Measurements from ENCODE around the gene MICU1.
A peak's percentile ranks its signal among the peaks of the same experiment; 100 is the strongest.

Gene MICU1

GRCh38 chr10:72587568-72587967 is 38.3 kb downstream of the MICU1 start:
- DNase-seq: no peak
- H3K27me3 Mint-ChIP-seq (ENCODE audit: low read depth, poor library complexity): peaks cover 4% of the 10 kb centered on the region
- no peak for TF ChIP-seq CTCF (IDR thresholded peaks at IDR 0.05)
- no peak overlapping the region for H3K4me3 Mint-ChIP-seq
- H3K4me1 Mint-ChIP-seq: peaks cover 8% of the 10 kb centered on the region
- peaks cover 27% of the 10 kb centered on the region for H3K36me3 Mint-ChIP-seq (ENCODE audit: low read depth)
- H3K9me3 Mint-ChIP-seq: peaks cover 14% of the 10 kb centered on the region
- peak overlapping the region; percentile 40 for H3K27ac Mint-ChIP-seq

DNA sequence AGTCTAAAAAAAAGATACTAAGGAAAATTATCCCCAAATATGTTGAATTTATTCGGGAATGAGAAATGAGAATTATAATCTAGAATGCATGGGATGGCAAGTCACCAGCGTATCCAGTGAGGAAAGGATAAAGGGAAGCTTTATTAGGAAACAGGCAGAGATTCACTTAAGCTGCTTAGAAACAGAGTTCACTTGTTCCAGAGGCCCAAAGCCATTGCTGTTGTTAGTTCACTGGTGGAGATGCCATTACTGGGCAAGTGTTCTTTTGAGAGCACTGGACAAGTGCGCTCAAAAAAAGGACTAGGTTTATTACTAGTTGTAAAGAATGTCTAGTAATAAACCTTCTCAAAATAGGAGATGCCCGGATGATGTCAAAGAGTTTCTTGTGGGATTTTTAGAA is 51.2 kb downstream of the MICU1 start:
- H3K4me3 Mint-ChIP-seq: no peak overlapping the region
- no peaks in the 10 kb centered on the region for H3K36me3 Mint-ChIP-seq (ENCODE audit: low read depth)
- no peak for TF ChIP-seq CTCF (IDR thresholded peaks at IDR 0.05)

DNA sequence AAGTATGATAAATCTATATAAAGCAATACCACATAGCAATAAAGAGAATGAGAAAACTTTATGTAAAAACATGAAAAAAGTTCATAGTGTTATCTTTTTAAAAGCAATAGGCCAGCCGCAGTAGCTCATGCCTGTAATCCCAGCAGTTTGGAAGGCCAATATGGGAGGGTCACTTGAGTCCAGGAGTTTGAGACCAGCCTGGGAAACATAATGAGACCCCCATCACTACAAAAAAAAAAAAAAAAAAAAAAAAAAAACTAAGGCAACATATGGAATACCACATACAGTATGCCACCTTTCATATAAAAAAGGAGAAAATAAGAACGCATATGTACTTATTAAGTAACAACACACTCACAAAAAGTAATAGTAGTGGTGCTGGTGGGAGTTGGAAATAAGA is 52.8 kb downstream of the MICU1 start:
- Mint-ChIP-seq H3K9me3 (no peaks in the 10 kb centered on the region), H3K36me3 (ENCODE audit: low read depth) (no peaks in the 10 kb centered on the region), H3K27ac (no peak overlapping the region), H3K4me1 (no peaks in the 10 kb centered on the region), H3K4me3 (no peak overlapping the region), H3K27me3 (ENCODE audit: low read depth, poor library complexity) (peaks cover 3% of the 10 kb centered on the region)
- DNase-seq: no peak
- no peak for TF ChIP-seq CTCF (IDR thresholded peaks at IDR 0.05)

More for the DNA sequence above, 51.2 kb downstream of the MICU1 start:
- DNase-seq: no peak
- Mint-ChIP-seq H3K27me3 (ENCODE audit: low read depth, poor library complexity) (peaks cover 6% of the 10 kb centered on the region), H3K27ac (no peak overlapping the region), H3K9me3 (no peaks in the 10 kb centered on the region), H3K4me1 (no peaks in the 10 kb centered on the region)

DNA sequence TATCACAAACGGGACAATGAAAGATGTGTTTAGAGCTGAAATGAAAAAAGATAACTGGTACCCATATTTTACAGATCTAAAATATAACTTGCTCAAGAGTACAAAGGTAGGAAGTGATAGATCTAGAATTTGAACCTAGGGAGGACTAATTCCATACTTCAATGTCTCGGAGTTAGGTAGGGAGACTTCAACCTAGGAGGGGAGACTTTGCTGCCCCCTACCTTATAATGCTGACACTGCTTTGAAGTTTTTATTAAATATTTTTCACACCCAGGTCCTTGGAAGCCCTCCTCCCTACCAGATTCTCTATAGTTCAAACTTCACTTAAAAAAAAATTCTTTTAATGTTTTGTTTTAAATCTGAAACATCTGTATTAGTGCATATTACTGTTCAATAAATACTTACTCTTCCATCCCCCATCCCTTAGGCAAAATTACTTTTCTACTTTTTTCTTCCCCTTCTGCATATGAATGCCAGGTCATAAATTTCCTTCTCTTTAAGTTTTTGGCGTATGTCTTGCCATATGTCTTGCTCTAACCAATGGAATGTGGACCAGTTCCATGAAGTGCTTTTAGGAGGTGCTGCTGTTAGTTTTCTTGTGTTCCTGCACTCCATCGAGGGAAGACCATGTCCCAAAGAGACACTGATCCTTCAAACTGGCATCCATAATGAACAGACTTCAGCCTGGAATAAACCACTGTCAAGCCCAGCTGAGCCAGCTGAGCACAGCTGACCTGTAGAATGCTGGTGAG is 57.8 kb downstream of the MICU1 start:
- DNase-seq: no peak
- Mint-ChIP-seq H3K27ac (no peak overlapping the region), H3K9me3 (no peaks in the 10 kb centered on the region), H3K4me3 (no peak overlapping the region), H3K27me3 (ENCODE audit: low read depth, poor library complexity) (no peaks in the 10 kb centered on the region), H3K36me3 (ENCODE audit: low read depth) (peaks cover 26% of the 10 kb centered on the region), H3K4me1 (no peaks in the 10 kb centered on the region)
- peak; percentile 47 for TF ChIP-seq CTCF (IDR thresholded peaks at IDR 0.05)

DNA sequence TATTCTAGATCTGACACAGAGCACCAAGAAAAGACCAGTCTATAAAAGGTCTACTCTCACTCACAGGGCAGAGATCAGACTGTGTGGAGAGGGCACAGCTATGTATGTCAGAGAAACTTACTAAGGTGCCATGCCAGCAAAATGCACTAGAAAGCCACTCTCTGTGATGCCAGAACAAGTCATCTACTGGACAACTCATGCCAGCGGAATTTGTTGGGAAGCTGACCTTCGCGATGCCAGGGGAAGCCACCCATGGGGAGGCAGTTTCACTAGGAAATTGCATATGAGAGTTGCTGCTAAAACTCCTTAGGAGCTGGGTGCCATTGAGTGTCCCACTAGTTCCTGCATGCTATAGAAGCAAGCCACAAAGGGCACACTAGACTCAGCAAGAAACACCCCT is 58.5 kb downstream of the MICU1 start:
- TF ChIP-seq CTCF (IDR thresholded peaks at IDR 0.05): no peak
- no peaks in the 10 kb centered on the region for H3K9me3 Mint-ChIP-seq
- no peak overlapping the region for H3K4me3 Mint-ChIP-seq
- peaks cover 32% of the 10 kb centered on the region for H3K36me3 Mint-ChIP-seq (ENCODE audit: low read depth)
- no peak for DNase-seq
- H3K4me1 Mint-ChIP-seq: no peaks in the 10 kb centered on the region
- H3K27ac Mint-ChIP-seq: no peak overlapping the region
- H3K27me3 Mint-ChIP-seq (ENCODE audit: low read depth, poor library complexity): no peaks in the 10 kb centered on the region

- no peak for DNase-seq
- H3K36me3 Mint-ChIP-seq (ENCODE audit: low read depth): peaks cover 60% of the 10 kb centered on the region
- no peak overlapping the region for H3K27ac Mint-ChIP-seq
- H3K4me1 Mint-ChIP-seq: no peaks in the 10 kb centered on the region
- no peak for TF ChIP-seq CTCF (IDR thresholded peaks at IDR 0.05)
- H3K27me3 Mint-ChIP-seq (ENCODE audit: low read depth, poor library complexity): no peaks in the 10 kb centered on the region
- no peak overlapping the region for H3K4me3 Mint-ChIP-seq
- peaks cover 10% of the 10 kb centered on the region for H3K9me3 Mint-ChIP-seq
Observed at GRCh38 chr10:72564596-72564995, 61.3 kb downstream of the MICU1 start.
